Activated naive CD8-positive, alpha-beta T cell treated with anti-CD3 and anti-CD28 coated beads, Interleukin-2, amount 50 U/mL, for 24 hours (primary cell): ENCODE data around the gene ISOC2.
"Not testable (repeated sequence)": the region's sequence is repeated elsewhere in the genome, so short reads cannot be mapped to it uniquely, and the experiment has no call there.

Source experiments
- ATAC-seq: fragments of 150-1000 bp; cut with Tn5 transposase; one replicate; pipeline ENCODE4 v1.10.0; 2021
- DNase-seq: peaks from one replicate; pipeline ENCODE4 v3.0.0; 2021
- H3K27ac Mint-ChIP-seq: one replicate; pipeline ENCODE4 v1.8.0; 2021; ENCODE audit warnings: mild to moderate bottlenecking, mixed read lengths
- H3K27me3 Mint-ChIP-seq: one replicate; pipeline ENCODE4 v1.8.0; 2021; ENCODE audit warnings: mixed read lengths
- H3K36me3 Mint-ChIP-seq: one replicate; pipeline ENCODE4 v1.8.0; 2021; ENCODE audit warnings: low read depth, mixed read lengths
- H3K4me1 Mint-ChIP-seq: one replicate; pipeline ENCODE4 v1.8.0; 2021; ENCODE audit warnings: mixed read lengths
- H3K4me3 Mint-ChIP-seq: one replicate; pipeline ENCODE4 v1.8.0; 2021; ENCODE audit warnings: mild to moderate bottlenecking, moderate library complexity, mixed read lengths
- H3K9me3 Mint-ChIP-seq: one replicate; pipeline ENCODE4 v1.8.0; 2021; ENCODE audit warnings: mixed read lengths

ISOC2 gene

DNA sequence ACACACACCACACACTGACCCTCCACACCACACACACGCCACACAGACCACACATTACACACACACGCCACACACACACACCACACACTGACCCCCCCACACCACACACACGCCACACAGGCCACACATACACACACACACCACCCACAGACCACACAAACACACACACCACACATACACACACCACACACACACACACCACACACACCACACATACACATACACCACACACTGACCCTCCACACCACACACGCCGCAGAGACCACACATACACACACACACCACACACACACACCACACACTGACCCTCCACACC, 13.3 kb downstream of the ISOC2 start:
- not testable (repeated sequence) for H3K4me1 Mint-ChIP-seq, ATAC-seq, H3K36me3 Mint-ChIP-seq, H3K4me3 Mint-ChIP-seq, H3K9me3 Mint-ChIP-seq, DNase-seq, H3K27ac Mint-ChIP-seq
- peaks cover 48% of the 10 kb centered on the region for H3K27me3 Mint-ChIP-seq

- no peaks in the 10 kb centered on the region for H3K9me3 Mint-ChIP-seq
- no peak for DNase-seq
- H3K27ac Mint-ChIP-seq: no peak overlapping the region
- peak; percentile 23 for ATAC-seq
- no peak overlapping the region for H3K4me3 Mint-ChIP-seq
- H3K4me1 Mint-ChIP-seq: peaks cover 5% of the 10 kb centered on the region
- no peaks in the 10 kb centered on the region for H3K36me3 Mint-ChIP-seq
- peaks cover 49% of the 10 kb centered on the region for H3K27me3 Mint-ChIP-seq
Observed at GRCh38 chr19:55447421-55448174, 13.8 kb downstream of the ISOC2 start.

DNA sequence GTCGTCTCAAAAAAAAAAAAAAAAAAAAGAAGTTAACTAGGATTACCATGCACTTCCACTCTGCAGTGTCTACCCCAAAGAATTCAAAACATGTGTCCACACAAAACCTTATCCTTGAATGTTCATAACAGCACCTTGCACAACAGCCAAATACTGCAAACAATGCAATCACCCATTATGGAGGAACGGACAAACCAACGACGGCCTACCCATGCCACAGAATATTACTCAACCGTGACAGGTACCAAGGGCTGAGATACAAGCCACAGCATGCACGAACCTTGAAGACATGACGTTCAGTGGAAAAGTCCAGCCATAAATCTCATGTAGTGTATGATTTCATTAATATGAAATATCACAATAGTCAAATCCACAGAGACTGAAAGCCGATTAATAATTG, 15.4 kb downstream of the ISOC2 start:
- Mint-ChIP-seq H3K4me3 (no peak overlapping the region), H3K27me3 (peaks cover 53% of the 10 kb centered on the region), H3K36me3 (no peaks in the 10 kb centered on the region)

DNA sequence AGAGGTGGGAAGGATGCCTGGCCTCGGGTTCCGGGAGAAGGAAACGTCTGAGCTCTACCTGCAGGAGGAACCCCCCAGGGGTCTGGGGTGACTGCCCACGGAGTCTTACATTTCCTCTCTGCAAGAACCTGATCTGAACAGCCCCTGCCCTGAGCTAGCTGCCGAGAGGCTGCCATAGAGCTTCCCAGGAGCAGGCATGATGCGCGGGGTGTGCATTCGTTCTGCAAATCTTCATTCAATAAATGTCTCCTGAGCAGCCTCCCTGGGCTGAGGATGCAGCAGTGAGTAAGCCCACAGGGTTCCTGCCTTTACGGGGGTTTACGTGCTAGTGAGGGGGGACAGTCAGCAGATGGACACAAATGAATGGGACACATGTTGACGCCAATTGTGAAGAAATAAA, 16.8 kb downstream of the ISOC2 start:
- Mint-ChIP-seq H3K27ac (no peak overlapping the region), H3K4me3 (no peak overlapping the region), H3K27me3 (peaks cover 58% of the 10 kb centered on the region), H3K36me3 (no peaks in the 10 kb centered on the region), H3K4me1 (peaks cover 15% of the 10 kb centered on the region), H3K9me3 (no peaks in the 10 kb centered on the region)
- no peak for ATAC-seq
- DNase-seq: no peak

More for the DNA sequence above, 15.4 kb downstream of the ISOC2 start:
- Mint-ChIP-seq H3K9me3 (no peaks in the 10 kb centered on the region), H3K27ac (no peak overlapping the region), H3K4me1 (peaks cover 8% of the 10 kb centered on the region)
- DNase-seq (no peak), ATAC-seq (no peak)

GRCh38 chr19:55443824-55444480, 17.5 kb downstream of the ISOC2 start:
- peaks cover 64% of the 10 kb centered on the region for H3K27me3 Mint-ChIP-seq
- no peaks in the 10 kb centered on the region for H3K9me3 Mint-ChIP-seq
- no peaks in the 10 kb centered on the region for H3K36me3 Mint-ChIP-seq
- H3K4me3 Mint-ChIP-seq: no peak overlapping the region
- DNase-seq (no peak), ATAC-seq (no peak)
- peaks cover 15% of the 10 kb centered on the region for H3K4me1 Mint-ChIP-seq
- H3K27ac Mint-ChIP-seq: no peak overlapping the region

DNA sequence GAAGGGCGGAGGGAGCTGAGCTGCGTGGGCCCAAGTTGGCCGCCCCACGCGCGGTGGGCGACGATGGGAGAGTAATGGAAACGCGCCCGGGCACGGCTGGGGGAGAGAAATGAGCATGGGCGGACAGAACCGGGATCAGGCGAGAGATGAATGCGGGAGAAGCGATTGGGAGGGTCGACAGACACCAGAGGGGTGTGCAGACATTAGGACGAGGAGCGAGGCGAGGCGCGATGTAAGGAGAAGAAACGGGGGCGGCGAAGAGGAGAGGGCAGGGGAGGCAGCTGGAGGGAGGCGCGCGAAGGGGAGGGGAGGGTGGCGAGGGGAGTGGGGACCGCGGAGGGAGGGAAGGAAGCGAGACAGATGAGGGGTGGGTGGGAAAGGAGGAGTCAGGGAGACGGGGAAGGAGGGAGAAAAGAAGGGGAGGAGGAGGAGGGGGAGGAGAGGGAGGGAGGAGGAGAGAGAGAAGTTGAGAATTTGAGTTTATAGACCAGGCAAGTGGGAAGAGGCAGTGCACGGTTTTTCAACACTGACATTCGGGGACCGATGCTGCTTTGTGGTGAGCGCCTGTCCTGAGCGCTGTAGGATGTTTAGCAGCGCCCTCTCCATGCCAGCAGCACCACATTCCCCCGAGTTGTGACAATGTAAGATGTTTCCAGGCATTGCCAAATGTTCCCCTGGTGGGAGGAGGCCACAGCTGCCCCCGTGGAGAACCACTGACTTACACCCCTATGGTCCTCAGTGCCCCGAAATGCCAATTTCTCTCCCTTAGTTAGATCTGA, 18.2 kb downstream of the ISOC2 start, which contains the start of gene SHISA7:
SHISA7 (minus strand) TSS at position 256 of the 779 bp plus-strand sequence. CDS start 437 bp downstream, outside the sequence.
- Mint-ChIP-seq H3K27ac (no peak within 1 kb of the TSS), H3K4me1 (peaks cover 15% of the 10 kb centered on the region), H3K27me3 (peaks cover 70% of the 10 kb centered on the region), H3K9me3 (no peaks in the 10 kb centered on the region), H3K36me3 (no peaks in the 10 kb centered on the region), H3K4me3 (no peak within 1 kb of the TSS)
- DNase-seq (no peak), ATAC-seq (no peak)

- no peak overlapping the region for H3K4me3 Mint-ChIP-seq
Observed at GRCh38 chr19:55442372-55442961, 19.0 kb downstream of the ISOC2 start.

GRCh38 chr19:55441692-55442321, 19.6 kb downstream of the ISOC2 start:
- H3K27ac Mint-ChIP-seq: no peak overlapping the region
- no peak for DNase-seq

More at GRCh38 chr19:55442372-55442961, 19.0 kb downstream of the ISOC2 start:
- H3K27me3 Mint-ChIP-seq: peaks cover 74% of the 10 kb centered on the region
- DNase-seq (no peak), ATAC-seq (no peak)
- no peaks in the 10 kb centered on the region for H3K36me3 Mint-ChIP-seq
- H3K4me1 Mint-ChIP-seq: peaks cover 15% of the 10 kb centered on the region
- H3K9me3 Mint-ChIP-seq: no peaks in the 10 kb centered on the region
- H3K27ac Mint-ChIP-seq: no peak overlapping the region

GRCh38 chr19:55441319-55441691, 20.1 kb downstream of the ISOC2 start:
- no peak overlapping the region for H3K27ac Mint-ChIP-seq

More at GRCh38 chr19:55441692-55442321, 19.6 kb downstream of the ISOC2 start:
- Mint-ChIP-seq H3K36me3 (no peaks in the 10 kb centered on the region), H3K9me3 (no peaks in the 10 kb centered on the region), H3K27me3 (peaks cover 80% of the 10 kb centered on the region), H3K4me1 (peaks cover 15% of the 10 kb centered on the region), H3K4me3 (peak overlapping the region; percentile 18)
- ATAC-seq: no peak

GRCh38 chr19:55440411-55441105, 20.9 kb downstream of the ISOC2 start:
- Mint-ChIP-seq H3K36me3 (no peaks in the 10 kb centered on the region), H3K4me1 (peaks cover 15% of the 10 kb centered on the region), H3K4me3 (no peak overlapping the region), H3K27me3 (peaks cover 79% of the 10 kb centered on the region), H3K27ac (peak overlapping the region; percentile 14), H3K9me3 (no peaks in the 10 kb centered on the region)
- no peak for ATAC-seq
- no peak for DNase-seq

More at GRCh38 chr19:55441319-55441691, 20.1 kb downstream of the ISOC2 start:
- no peaks in the 10 kb centered on the region for H3K9me3 Mint-ChIP-seq
- H3K36me3 Mint-ChIP-seq: no peaks in the 10 kb centered on the region
- peaks cover 15% of the 10 kb centered on the region for H3K4me1 Mint-ChIP-seq
- H3K27me3 Mint-ChIP-seq: peaks cover 85% of the 10 kb centered on the region
- ATAC-seq (no peak), DNase-seq (no peak)
- peak overlapping the region; percentile 18 for H3K4me3 Mint-ChIP-seq

DNA sequence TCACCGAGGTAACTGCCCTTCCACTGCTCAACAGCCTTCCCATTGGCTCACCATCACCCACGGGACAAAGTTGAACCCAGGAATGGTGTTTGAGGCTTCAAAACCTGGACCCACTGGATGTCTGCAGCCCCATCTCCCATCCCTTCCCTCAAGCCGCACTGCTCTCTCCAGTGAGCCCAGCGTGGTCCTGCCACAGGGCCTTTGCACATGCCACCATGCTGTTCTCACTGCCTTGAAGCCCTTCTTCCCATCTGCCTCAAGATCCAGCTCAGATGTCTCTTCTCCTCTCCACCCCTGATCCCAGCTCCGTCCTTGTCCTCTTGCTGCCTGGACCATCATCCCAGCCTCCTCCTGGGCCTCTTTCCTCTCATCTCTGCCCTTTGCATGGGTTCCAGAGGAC, 22.4 kb downstream of the ISOC2 start:
- Mint-ChIP-seq H3K4me1 (peaks cover 15% of the 10 kb centered on the region), H3K36me3 (no peaks in the 10 kb centered on the region), H3K27ac (no peak overlapping the region), H3K27me3 (peaks cover 65% of the 10 kb centered on the region), H3K4me3 (no peak overlapping the region), H3K9me3 (no peaks in the 10 kb centered on the region)
- DNase-seq (no peak), ATAC-seq (no peak)

DNA sequence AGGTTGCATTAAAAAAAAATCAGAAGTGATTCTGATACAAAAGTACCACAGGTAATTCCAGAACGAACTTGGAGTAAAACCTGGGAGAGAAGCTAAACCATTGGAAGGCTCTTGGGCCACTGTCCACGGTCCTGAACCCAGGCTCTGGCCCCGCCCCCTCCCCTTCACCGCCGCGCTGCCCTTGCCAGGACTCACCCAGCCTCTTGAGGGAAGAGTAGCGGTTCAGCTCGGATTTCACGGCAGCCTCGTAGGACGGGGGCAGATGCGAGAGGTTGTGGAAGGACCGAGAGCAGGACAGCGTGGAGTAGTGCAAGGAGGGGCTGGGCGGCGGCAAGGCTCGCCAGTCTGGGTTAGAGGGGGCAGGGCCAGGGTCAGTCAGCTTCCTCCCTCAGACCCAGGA, 24.0 kb downstream of the ISOC2 start:
- Mint-ChIP-seq H3K4me3 (no peak overlapping the region), H3K4me1 (peaks cover 15% of the 10 kb centered on the region), H3K9me3 (no peaks in the 10 kb centered on the region), H3K27ac (no peak overlapping the region), H3K27me3 (peaks cover 56% of the 10 kb centered on the region), H3K36me3 (no peaks in the 10 kb centered on the region)
- DNase-seq: peak; percentile 42
- ATAC-seq: no peak

DNA sequence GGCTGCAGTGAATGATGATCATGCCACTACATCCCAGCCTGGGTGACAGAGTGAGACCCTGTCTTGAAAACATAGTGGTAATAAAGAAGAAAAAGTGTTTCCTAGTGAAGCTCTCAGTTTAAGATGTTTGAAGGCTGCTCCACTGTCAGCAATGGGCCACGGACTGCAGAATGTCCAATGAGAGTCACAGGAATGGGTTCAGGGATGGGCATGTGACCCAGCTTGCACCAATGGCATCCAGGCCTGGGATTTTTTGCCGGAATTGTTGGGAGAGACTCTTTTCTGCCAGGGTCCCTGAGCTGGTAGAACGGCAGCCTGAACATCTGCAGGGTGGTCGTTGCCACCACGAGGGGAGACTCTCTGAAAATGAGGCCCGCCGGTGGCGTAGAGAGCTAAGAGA, 24.6 kb downstream of the ISOC2 start:
- no peak overlapping the region for H3K4me3 Mint-ChIP-seq
- H3K27me3 Mint-ChIP-seq: peaks cover 57% of the 10 kb centered on the region
- no peak for DNase-seq
- no peak overlapping the region for H3K27ac Mint-ChIP-seq
- peaks cover 15% of the 10 kb centered on the region for H3K4me1 Mint-ChIP-seq
- no peaks in the 10 kb centered on the region for H3K9me3 Mint-ChIP-seq
- no peaks in the 10 kb centered on the region for H3K36me3 Mint-ChIP-seq
- no peak for ATAC-seq

GRCh38 chr19:55435020-55435419, 26.4 kb downstream of the ISOC2 start:
- DNase-seq (no peak), ATAC-seq (no peak)
- Mint-ChIP-seq H3K4me1 (peaks cover 1% of the 10 kb centered on the region), H3K27ac (no peak overlapping the region), H3K27me3 (peaks cover 53% of the 10 kb centered on the region), H3K9me3 (peaks cover 5% of the 10 kb centered on the region), H3K36me3 (no peaks in the 10 kb centered on the region), H3K4me3 (no peak overlapping the region)
